IMR-90 (cell line): ENCODE measurements around the gene DNAJC6.

Experiments
- BHLHE40 ChIP-seq: fragments of 150-350 bp; IDR thresholded peaks from 2 replicates; pipeline ENCODE4 v1.6.1; 2016; ENCODE audit warnings: mild to moderate bottlenecking, low read depth, low read length
- CEBPB ChIP-seq: IDR thresholded peaks from 2 replicates; pipeline ENCODE4 v1.6.1; 2012; ENCODE audit warnings: low read depth, low read length, improper control_type of control experiment
- CTCF ChIP-seq: conservative IDR thresholded peaks from 2 replicates; pipeline ENCODE4 v1.5.1; 2012; ENCODE audit warnings: mild to moderate bottlenecking, low read depth, low read length, improper control_type of control experiment
- ELK1 ChIP-seq: fragments of 150-350 bp; IDR thresholded peaks from 2 replicates; pipeline ENCODE4 v1.6.1; 2016; ENCODE audit warnings: low read depth, mild to moderate bottlenecking, low read length, moderate library complexity, borderline replicate concordance
- MAFK ChIP-seq: IDR thresholded peaks from 2 replicates; pipeline ENCODE4 v1.6.1; 2012; ENCODE audit warnings: low read depth, low read length, improper control_type of control experiment
- MAZ ChIP-seq: IDR thresholded peaks from 2 replicates; pipeline ENCODE4 v1.6.1; 2012; ENCODE audit warnings: low read depth, mild to moderate bottlenecking, low read length, improper control_type of control experiment, moderate library complexity, borderline replicate concordance
- MXI1 ChIP-seq: IDR thresholded peaks from 2 replicates; pipeline ENCODE4 v1.6.1; 2012; ENCODE audit warnings: low read depth, mild to moderate bottlenecking, low read length, moderate library complexity, borderline replicate concordance
- NFE2L2 ChIP-seq: fragments of 150-350 bp; IDR thresholded peaks from 2 replicates; pipeline ENCODE4 v1.6.1; 2016; ENCODE audit warnings: low read depth, mild to moderate bottlenecking, low read length
- POLR2A ChIP-seq: IDR thresholded peaks from 2 replicates; pipeline ENCODE4 v1.6.1; 2012; ENCODE audit warnings: mild to moderate bottlenecking, low read depth, low read length
- RAD21 ChIP-seq: IDR thresholded peaks from 2 replicates; pipeline ENCODE4 v1.6.1; 2012; ENCODE audit warnings: low read length, improper control_type of control experiment
- RFX5 ChIP-seq: IDR thresholded peaks from 2 replicates; pipeline ENCODE4 v1.8.0; 2012; ENCODE audit warnings: low read depth, mild to moderate bottlenecking, low read length, moderate library complexity
- SMC3 ChIP-seq: fragments of 150-350 bp; IDR thresholded peaks from 2 replicates; pipeline ENCODE4 v1.6.1; 2016; ENCODE audit warnings: low read depth, mild to moderate bottlenecking, antibody characterized with exemption, low read length, moderate library complexity
- USF2 ChIP-seq: fragments of 150-350 bp; IDR thresholded peaks from 2 replicates; pipeline ENCODE4 v1.6.1; 2017; ENCODE audit warnings: mild to moderate bottlenecking, antibody characterized with exemption, low read length, low read depth

GRCh38 chr1:65420590-65421350, 111.4 kb downstream of the DNAJC6 start, which contains the start of the genes LEPR and LEPROT:
- TF ChIP-seq SMC3 (no peak), CTCF (no peak), POLR2A (peak; percentile 69), MAFK (no peak), RFX5 (no peak), BHLHE40 (no peak), NFE2L2 (no peak), RAD21 (no peak), CEBPB (no peak), MXI1 (peak; percentile 6; the same call in 1 of the 2 replicates), USF2 (no peak), MAZ (no peak), ELK1 (no peak)
